Activated CD8-positive, alpha-beta T cell treated with anti-CD3 and anti-CD28 coated beads for 36 hours (primary cell): ENCODE measurements around the gene UBTF. TPM values are rescaled to one million over a fixed set of nuclear protein-coding genes. Genes with fewer than 3 reads are reported as not detected.

Experiments
- ATAC-seq: fragments of 200-7000 bp; cut with Tn5 transposase; one replicate; pipeline ENCODE4 v1.10.0; 2021; ENCODE audit warnings: mild to moderate bottlenecking, moderate library complexity
- CTCF ChIA-PET: fragments of 350-600 bp; sonication (Branson Sonifier 250); formaldehyde crosslinking; loops from one replicate; lab custom pipeline; 2021; ENCODE audit warnings: antibody characterized with exemption; lab: Charles Lee
- POLR2A ChIA-PET: fragments of 350-600 bp; sonication (Branson Sonifier 250); formaldehyde crosslinking; loops from one replicate; lab custom pipeline; 2021; ENCODE audit warnings: antibody characterized with exemption; lab: Charles Lee
- DNase-seq: peaks from one replicate; pipeline ENCODE4 v3.0.0-alpha.2; 2020
- H3K27ac Mint-ChIP-seq: one replicate; pipeline ENCODE4 v1.8.0; 2021; ENCODE audit warnings: mild to moderate bottlenecking, mixed read lengths
- H3K27me3 Mint-ChIP-seq: one replicate; pipeline ENCODE4 v1.8.0; 2021; ENCODE audit warnings: mixed read lengths
- H3K36me3 Mint-ChIP-seq: one replicate; pipeline ENCODE4 v1.8.0; 2021; ENCODE audit warnings: low read depth, mixed read lengths
- H3K4me1 Mint-ChIP-seq: one replicate; pipeline ENCODE4 v1.8.0; 2021; ENCODE audit warnings: low read depth, mixed read lengths
- H3K4me3 Mint-ChIP-seq: one replicate; pipeline ENCODE4 v1.8.0; 2021; ENCODE audit warnings: mild to moderate bottlenecking, moderate library complexity, mixed read lengths
- H3K9me3 Mint-ChIP-seq: one replicate; pipeline ENCODE4 v1.8.0; 2021; ENCODE audit warnings: mixed read lengths
- intact Hi-C: fragments of 100-400 bp; cut with micrococcal nuclease; formaldehyde crosslinking; loops from one replicate; pipeline ENCODE4 v1.10.0; 2022
- total RNA-seq, 2 experiments: library from RNA; stranded (reverse); gene quantifications; one replicate each; pipeline ENCODE4 v1.2.3, GENCODE V29; 2021
- TF ChIP-seq, protein P1 (sequence below): fragments of 200-600 bp; IDR thresholded peaks from one replicate; pipeline ENCODE4 v1.8.0; 2022; ENCODE audit warnings: antibody characterized with exemption, mild to moderate bottlenecking

UBTF gene
- total RNA-seq, 2 experiments from 2014 or later, result 129 to 135 TPM

DNA sequence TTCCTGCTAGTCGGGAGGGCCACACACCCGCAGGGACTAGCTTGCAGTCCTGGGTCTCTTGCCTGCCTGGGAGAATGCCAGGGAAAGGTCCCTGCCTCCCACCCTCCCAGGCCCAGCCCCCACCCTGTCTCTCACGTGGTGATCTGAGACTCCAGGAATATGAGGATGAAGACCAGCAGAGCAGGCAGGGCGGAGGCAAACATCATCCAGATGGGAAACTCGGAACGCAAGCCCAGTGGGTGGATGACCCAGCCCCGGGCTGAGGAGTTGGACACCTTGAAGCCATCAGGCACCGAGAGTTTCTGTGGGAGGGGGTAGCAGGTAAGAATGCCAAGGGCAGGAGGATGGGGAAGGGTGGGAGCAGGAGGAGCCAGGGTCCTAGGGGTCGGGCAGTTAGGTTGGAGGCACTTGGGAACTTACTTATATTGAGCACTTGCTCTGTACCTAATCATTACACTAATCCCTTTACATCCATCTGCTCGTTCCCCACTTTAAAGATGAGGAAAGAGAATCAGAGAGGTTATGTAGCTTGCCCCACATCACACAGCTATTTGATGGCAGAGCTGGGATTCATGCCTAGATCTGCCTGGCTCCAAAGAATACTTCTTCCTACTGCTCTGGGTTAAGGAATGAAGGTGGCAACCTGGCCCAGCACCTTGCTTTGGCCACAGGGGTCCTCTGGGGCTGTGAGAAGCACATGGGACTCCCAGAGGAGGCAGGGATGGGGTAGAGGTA is 35.1 kb upstream of the UBTF start:
- Mint-ChIP-seq H3K4me3 (no peak overlapping the region), H3K27me3 (no peaks in the 10 kb centered on the region), H3K9me3 (no peaks in the 10 kb centered on the region), H3K4me1 (peaks cover 6% of the 10 kb centered on the region), H3K27ac (no peak overlapping the region), H3K36me3 (no peaks in the 10 kb centered on the region)
- TF ChIP-seq, protein P1, sequence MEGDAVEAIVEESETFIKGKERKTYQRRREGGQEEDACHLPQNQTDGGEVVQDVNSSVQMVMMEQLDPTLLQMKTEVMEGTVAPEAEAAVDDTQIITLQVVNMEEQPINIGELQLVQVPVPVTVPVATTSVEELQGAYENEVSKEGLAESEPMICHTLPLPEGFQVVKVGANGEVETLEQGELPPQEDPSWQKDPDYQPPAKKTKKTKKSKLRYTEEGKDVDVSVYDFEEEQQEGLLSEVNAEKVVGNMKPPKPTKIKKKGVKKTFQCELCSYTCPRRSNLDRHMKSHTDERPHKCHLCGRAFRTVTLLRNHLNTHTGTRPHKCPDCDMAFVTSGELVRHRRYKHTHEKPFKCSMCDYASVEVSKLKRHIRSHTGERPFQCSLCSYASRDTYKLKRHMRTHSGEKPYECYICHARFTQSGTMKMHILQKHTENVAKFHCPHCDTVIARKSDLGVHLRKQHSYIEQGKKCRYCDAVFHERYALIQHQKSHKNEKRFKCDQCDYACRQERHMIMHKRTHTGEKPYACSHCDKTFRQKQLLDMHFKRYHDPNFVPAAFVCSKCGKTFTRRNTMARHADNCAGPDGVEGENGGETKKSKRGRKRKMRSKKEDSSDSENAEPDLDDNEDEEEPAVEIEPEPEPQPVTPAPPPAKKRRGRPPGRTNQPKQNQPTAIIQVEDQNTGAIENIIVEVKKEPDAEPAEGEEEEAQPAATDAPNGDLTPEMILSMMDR, result no peak
- intact Hi-C loops, result no loop called here
- DNase-seq (no peak), ATAC-seq (no peak)
- POLR2A ChIA-PET, result no interaction called here
- CTCF ChIA-PET, result interaction anchor here (0.9 to 1.6 kb wide), 2 partner anchors 28 to 121 kb away, joined by 3 read pairs; no protein-coding TSS in a partner anchor

DNA sequence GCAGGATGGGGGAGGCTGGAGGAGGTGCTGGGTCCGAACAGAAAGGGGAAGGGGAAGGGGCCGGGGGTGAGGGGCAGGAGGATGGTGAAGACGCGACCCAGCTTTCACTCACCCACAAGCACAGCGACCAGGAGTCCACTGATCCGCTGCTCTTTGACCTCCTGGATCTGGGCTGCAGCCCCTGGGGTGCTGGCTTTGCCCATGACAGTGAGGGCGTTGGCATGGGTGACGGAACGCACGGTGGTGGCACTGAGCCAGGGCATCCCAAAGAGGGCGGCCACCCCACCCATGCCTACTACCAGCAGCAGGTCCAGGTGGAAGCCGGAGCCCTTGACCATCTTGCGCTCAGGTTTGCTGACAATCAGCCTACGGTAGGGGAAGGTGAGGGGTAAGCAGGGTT is 33.5 kb upstream of the UBTF start:
- ChIA-PET CTCF (no interaction called here), POLR2A (interaction anchor here (0.6 kb wide), 1 partner anchor 17 kb away, joined by 3 read pairs; no protein-coding TSS in a partner anchor)
- ATAC-seq (no peak), DNase-seq (no peak)
- Mint-ChIP-seq H3K27ac (no peak overlapping the region), H3K4me3 (no peak overlapping the region), H3K27me3 (no peaks in the 10 kb centered on the region), H3K4me1 (peaks cover 16% of the 10 kb centered on the region), H3K9me3 (no peaks in the 10 kb centered on the region), H3K36me3 (no peaks in the 10 kb centered on the region)
- TF ChIP-seq, protein P1, result no peak
- intact Hi-C loops, result no loop called here

DNA sequence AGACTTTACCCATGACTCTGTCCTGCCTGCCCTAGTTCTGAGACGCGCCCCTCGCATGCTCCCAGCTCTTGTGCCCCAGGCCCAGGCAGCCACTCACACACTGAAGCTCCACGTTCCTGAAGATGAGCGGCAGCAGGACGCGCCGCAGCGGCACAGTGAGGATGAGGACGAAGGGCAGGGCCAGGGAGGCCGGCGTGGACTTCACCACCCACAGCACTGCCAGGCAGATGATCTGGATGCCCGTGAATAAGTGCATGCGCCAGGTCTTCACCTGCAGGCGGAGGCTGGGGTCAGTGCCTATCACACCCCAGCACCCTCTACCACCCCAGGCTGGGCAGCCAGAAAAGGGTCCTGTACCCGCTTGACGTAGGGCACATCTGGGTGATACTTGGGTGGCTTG is 31.6 kb upstream of the UBTF start:
- Mint-ChIP-seq H3K4me1 (peaks cover 35% of the 10 kb centered on the region), H3K27me3 (no peaks in the 10 kb centered on the region), H3K4me3 (no peak overlapping the region), H3K27ac (no peak overlapping the region), H3K36me3 (no peaks in the 10 kb centered on the region), H3K9me3 (no peaks in the 10 kb centered on the region)
- TF ChIP-seq, protein P1, result no peak
- POLR2A ChIA-PET, result no interaction called here
- CTCF ChIA-PET, result interaction anchor here (0.9 kb wide), 1 partner anchor 41 kb away, joined by 4 read pairs; no protein-coding TSS in a partner anchor
- intact Hi-C loops, result no loop called here
- ATAC-seq (no peak), DNase-seq (no peak)

DNA sequence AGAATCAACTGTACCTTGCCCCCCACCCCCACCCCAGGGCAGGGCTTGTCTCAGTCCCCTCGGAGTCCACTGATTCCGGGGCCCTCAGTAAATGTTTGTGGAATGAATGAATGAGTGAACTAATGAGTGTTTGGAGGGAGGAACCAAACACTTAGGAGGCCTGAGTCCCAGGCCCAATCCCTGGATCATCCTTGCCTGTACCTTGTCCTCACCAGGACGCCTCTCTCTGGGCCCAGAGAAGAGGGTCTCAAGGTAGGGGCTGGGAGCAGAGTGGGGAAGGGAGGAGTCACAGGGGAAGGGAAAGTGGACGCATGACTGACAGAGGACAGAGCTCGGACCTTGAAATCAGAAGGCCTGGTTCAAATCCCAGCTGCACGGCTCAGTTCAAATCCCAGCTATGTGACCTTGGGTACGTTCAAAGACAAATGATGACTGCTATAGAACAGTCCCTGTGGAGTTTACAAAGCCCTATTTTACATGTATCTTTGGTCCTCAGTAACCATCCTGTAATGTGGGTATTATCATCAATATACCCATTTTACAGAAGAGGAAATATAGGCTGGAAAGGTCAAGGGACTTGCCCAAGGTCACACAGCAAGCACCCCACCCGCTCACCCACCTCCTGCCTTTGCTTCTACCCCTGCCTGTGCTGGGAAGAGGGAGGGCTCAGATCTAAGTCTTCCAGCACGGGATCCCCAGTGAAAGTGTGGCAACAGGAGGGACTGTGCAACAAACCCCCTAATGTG is 30.2 kb upstream of the UBTF start:
- Mint-ChIP-seq H3K9me3 (no peaks in the 10 kb centered on the region), H3K4me1 (peaks cover 46% of the 10 kb centered on the region), H3K27me3 (no peaks in the 10 kb centered on the region), H3K36me3 (no peaks in the 10 kb centered on the region), H3K27ac (peak overlapping the region; percentile 66), H3K4me3 (no peak overlapping the region)
- ChIA-PET CTCF (no interaction called here), POLR2A (interaction anchor here (1.4 kb wide), 1 partner anchor 9 kb away, joined by 3 read pairs; no protein-coding TSS in a partner anchor)
- TF ChIP-seq, protein P1, result no peak
- DNase-seq (no peak), ATAC-seq (no peak)
- intact Hi-C loops, result no loop called here
